GM23338 (cell line): ENCODE measurements around the gene NCKAP5. TPM values are rescaled to one million over a fixed set of nuclear protein-coding genes. Genes with fewer than 3 reads are reported as not detected.

Source experiments
- ATAC-seq: fragments of 200-7000 bp; cut with Tn5 transposase; 3 replicates; pipeline ENCODE4 v1.9.1; 2020
- DNase-seq: peaks from one replicate; pipeline ENCODE4 v3.0.0-alpha.2; 2015; ENCODE audit warnings: low spot score
- H2AFZ ChIP-seq: fragments of 200-600 bp; sonication (generic); 2 replicates; pipeline ENCODE4 v1.8.0; 2016; ENCODE audit warnings: antibody characterized with exemption, mild to moderate bottlenecking, moderate library complexity
- H3F3A ChIP-seq: fragments of 200-600 bp; sonication (generic); replicated peaks from 2 replicates; pipeline ENCODE4 v1.8.0; 2017; ENCODE audit warnings: antibody characterized with exemption, mixed run types, low read depth
- H3K27ac ChIP-seq: fragments of 200-600 bp; sonication (generic); 2 replicates; pipeline ENCODE4 v1.6.1; 2016; ENCODE audit warnings: low read depth
- H3K27me3 ChIP-seq: fragments of 200-600 bp; sonication (generic); 2 replicates; pipeline ENCODE4 v1.8.0; 2016; ENCODE audit warnings: mild to moderate bottlenecking, mixed run types, moderate library complexity; ENCODE audit not compliant: insufficient read depth
- H3K36me3 ChIP-seq: fragments of 200-600 bp; sonication (generic); 2 replicates; pipeline ENCODE4 v1.8.0; 2016; ENCODE audit warnings: mild to moderate bottlenecking; ENCODE audit not compliant: insufficient read depth
- H3K4me1 ChIP-seq: fragments of 200-600 bp; sonication (generic); 2 replicates; pipeline ENCODE4 v1.8.0; 2016; ENCODE audit warnings: mild to moderate bottlenecking, moderate library complexity; ENCODE audit not compliant: insufficient read depth
- H3K4me2 ChIP-seq: fragments of 200-600 bp; sonication (generic); 2 replicates; pipeline ENCODE4 v1.7.1; 2017; ENCODE audit warnings: mixed run types
- H3K4me3 ChIP-seq: fragments of 200-600 bp; sonication (generic); 2 replicates; pipeline ENCODE4 v1.6.1; 2016; ENCODE audit warnings: mixed run types
- H3K79me2 ChIP-seq: fragments of 200-600 bp; sonication (generic); replicated peaks from 2 replicates; pipeline ENCODE4 v1.8.0; 2017; ENCODE audit warnings: mild to moderate bottlenecking; ENCODE audit not compliant: insufficient read depth
- H3K9me2 ChIP-seq: fragments of 200-600 bp; sonication (generic); 2 replicates; pipeline ENCODE4 v1.8.0; 2017; ENCODE audit not compliant: insufficient read depth
- H4K20me1 ChIP-seq: fragments of 200-600 bp; sonication (generic); replicated peaks from 2 replicates; pipeline ENCODE4 v1.8.0; 2017; ENCODE audit warnings: mild to moderate bottlenecking; ENCODE audit not compliant: insufficient read depth
- H3K27ac Mint-ChIP-seq: 2 replicates; pipeline ENCODE4 v1.8.0; 2020; ENCODE audit warnings: inconsistent platforms, mild to moderate bottlenecking, moderate library complexity, mixed read lengths
- H3K27me3 Mint-ChIP-seq: 3 replicates; pipeline ENCODE4 v1.8.0; 2022; ENCODE audit warnings: low read depth, mild to moderate bottlenecking, moderate library complexity, mixed read lengths, inconsistent platforms; ENCODE audit not compliant: insufficient read depth, poor library complexity
- H3K36me3 Mint-ChIP-seq: 3 replicates; pipeline ENCODE4 v1.8.0; 2021; ENCODE audit warnings: low read depth, mild to moderate bottlenecking, inconsistent platforms, moderate library complexity, mixed read lengths
- H3K4me1 Mint-ChIP-seq: 3 replicates; pipeline ENCODE4 v1.8.0; 2020; ENCODE audit warnings: mild to moderate bottlenecking, inconsistent platforms, mixed read lengths
- H3K4me3 Mint-ChIP-seq: 3 replicates; pipeline ENCODE4 v1.8.0; 2021; ENCODE audit warnings: moderate library complexity, mild to moderate bottlenecking, inconsistent platforms, mixed read lengths
- H3K9me3 Mint-ChIP-seq: 3 replicates; pipeline ENCODE4 v1.8.0; 2020; ENCODE audit warnings: moderate library complexity, mild to moderate bottlenecking, inconsistent platforms, mixed read lengths
- CREB1 ChIP-seq: fragments of 250-450 bp; sonication (Bioruptor Pico); IDR thresholded peaks from 2 replicates; pipeline ENCODE4 v1.5.0; 2020; ENCODE audit warnings: low read depth, mild to moderate bottlenecking, moderate library complexity
- EZH2 ChIP-seq: fragments of 200-600 bp; sonication (generic); IDR thresholded peaks from one replicate; pipeline ENCODE4 v1.8.0; 2017; ENCODE audit warnings: antibody characterized with exemption, mild to moderate bottlenecking, low read depth; ENCODE audit not compliant: unreplicated experiment
- EZH2phosphoT487 ChIP-seq: fragments of 200-600 bp; sonication (generic); IDR thresholded peaks from one replicate; pipeline ENCODE4 v1.8.1; 2018; ENCODE audit warnings: antibody characterized with exemption; ENCODE audit not compliant: unreplicated experiment
- JUNB ChIP-seq: IDR thresholded peaks from one replicate; pipeline ENCODE4 v1.6.1; 2016; ENCODE audit warnings: antibody characterized with exemption; ENCODE audit not compliant: unreplicated experiment
- NANOG ChIP-seq: IDR thresholded peaks from 2 replicates; pipeline ENCODE4 v1.6.1; 2016; ENCODE audit warnings: antibody characterized with exemption, borderline replicate concordance
- POLR2AphosphoS5 ChIP-seq: IDR thresholded peaks from 2 replicates; pipeline ENCODE4 v1.6.1; 2016; ENCODE audit warnings: antibody characterized with exemption, low read depth
- STAT1 ChIP-seq: IDR thresholded peaks from one replicate; pipeline ENCODE4 v1.6.1; 2016; ENCODE audit warnings: antibody characterized with exemption; ENCODE audit not compliant: unreplicated experiment
- ZNF114 ChIP-seq: fragments of 250-450 bp; sonication (Bioruptor Pico); IDR thresholded peaks from 2 replicates; pipeline ENCODE4 v1.5.0; 2020; ENCODE audit warnings: mild to moderate bottlenecking, moderate library complexity
- ZNF331 ChIP-seq: fragments of 250-450 bp; sonication (Bioruptor Pico); IDR thresholded peaks from 2 replicates; pipeline ENCODE4 v1.5.0; 2020; ENCODE audit warnings: low read depth, mild to moderate bottlenecking, moderate library complexity
- polyA plus RNA-seq: library from polyadenylated mRNA; unstranded; fragments of >200 nt; fragmentation: Nextera tagmentation; extraction: Ambion mirVana; gene quantifications from 2 replicates; pipeline ENCODE4 v1.2.1, GENCODE V29; 2016
- total RNA-seq: library from RNA; depleted of rRNA; stranded (reverse); fragments of >200 nt; shearing (Covaris generic); gene quantifications from 2 replicates; pipeline ENCODE4 v1.2.3, GENCODE V29; 2014
- TF ChIP-seq, protein P1 (sequence below): IDR thresholded peaks from 2 replicates; pipeline ENCODE4 v1.6.1; 2016; ENCODE audit warnings: antibody characterized with exemption
- TF ChIP-seq, protein P2 (sequence below): IDR thresholded peaks from one replicate; pipeline ENCODE4 v1.6.1; 2018; ENCODE audit warnings: antibody characterized with exemption; ENCODE audit not compliant: unreplicated experiment
- TF ChIP-seq, protein P3 (sequence below), 2 experiments: fragments of 200-600 bp in 1 of 2; sonication (generic) in 1 of 2; conservative IDR thresholded peaks; 2 replicates each; pipeline versions ENCODE4 v1.5.1 to v1.6.1; 2016 to 2017; ENCODE audit warnings: antibody characterized with exemption in 2 of 2, low read depth in 2 of 2, mild to moderate bottlenecking in 2 of 2, moderate library complexity in 1 of 2
- TF ChIP-seq, protein P4 (sequence below): fragments of 250-450 bp; sonication (Bioruptor Pico); IDR thresholded peaks from 2 replicates; pipeline ENCODE4 v1.5.0; 2020; ENCODE audit warnings: mild to moderate bottlenecking, moderate library complexity

The NCKAP5 gene
- total and polyA plus RNA-seq, 2 experiments from 2014 or later: 0.34 to 0.73 TPM

DNA sequence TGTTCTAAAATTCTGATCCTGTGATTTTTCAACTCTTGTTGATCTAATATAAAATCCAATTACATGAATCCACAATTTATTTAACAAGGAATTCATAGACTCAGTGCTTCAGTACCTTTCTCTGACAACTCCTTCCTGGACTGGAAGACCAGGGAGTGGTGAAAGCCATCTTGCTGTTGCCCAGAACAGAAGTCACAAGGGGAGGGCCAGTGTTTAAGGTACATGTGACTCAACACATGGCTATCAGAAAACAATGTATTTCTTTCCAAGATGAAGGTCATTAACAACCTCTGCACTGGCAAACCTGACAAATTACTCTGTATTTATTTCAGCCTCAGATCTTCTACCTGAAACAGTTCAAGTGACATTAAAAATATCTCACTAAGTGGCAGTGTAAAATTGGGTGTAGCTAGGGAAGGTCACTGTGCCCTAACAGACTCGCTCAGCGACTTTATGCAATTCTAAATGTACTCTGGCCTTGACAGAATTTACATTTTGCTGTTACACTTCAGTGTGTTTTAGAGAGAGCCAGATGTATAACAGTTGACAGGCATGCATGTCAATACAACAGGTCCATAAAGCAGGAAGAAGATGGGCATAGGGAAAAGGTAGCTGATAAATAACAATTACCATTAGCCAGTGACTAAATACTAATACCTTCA is 75.4 kb downstream of the NCKAP5 start:
- ATAC-seq (no peak), DNase-seq (no peak)
- no peak overlapping the region for H2AFZ ChIP-seq
- H3K27me3 ChIP-seq: no peaks in the 10 kb centered on the region
- H4K20me1 ChIP-seq: no peaks in the 10 kb centered on the region
- no peaks in the 10 kb centered on the region for H3F3A ChIP-seq
- no peak overlapping the region for H3K4me2 ChIP-seq
- H3K36me3 ChIP-seq: no peaks in the 10 kb centered on the region
- Mint-ChIP-seq H3K27ac (no peak overlapping the region), H3K9me3 (no peaks in the 10 kb centered on the region), H3K4me3 (no peak overlapping the region), H3K4me1 (peaks cover 19% of the 10 kb centered on the region), H3K36me3 (no peaks in the 10 kb centered on the region), H3K27me3 (no peaks in the 10 kb centered on the region)
- H3K79me2 ChIP-seq: no peaks in the 10 kb centered on the region
- H3K9me2 ChIP-seq: no peaks in the 10 kb centered on the region
- TF ChIP-seq POLR2AphosphoS5: no peak
- TF ChIP-seq NANOG: no peak
- TF ChIP-seq, protein P1, sequence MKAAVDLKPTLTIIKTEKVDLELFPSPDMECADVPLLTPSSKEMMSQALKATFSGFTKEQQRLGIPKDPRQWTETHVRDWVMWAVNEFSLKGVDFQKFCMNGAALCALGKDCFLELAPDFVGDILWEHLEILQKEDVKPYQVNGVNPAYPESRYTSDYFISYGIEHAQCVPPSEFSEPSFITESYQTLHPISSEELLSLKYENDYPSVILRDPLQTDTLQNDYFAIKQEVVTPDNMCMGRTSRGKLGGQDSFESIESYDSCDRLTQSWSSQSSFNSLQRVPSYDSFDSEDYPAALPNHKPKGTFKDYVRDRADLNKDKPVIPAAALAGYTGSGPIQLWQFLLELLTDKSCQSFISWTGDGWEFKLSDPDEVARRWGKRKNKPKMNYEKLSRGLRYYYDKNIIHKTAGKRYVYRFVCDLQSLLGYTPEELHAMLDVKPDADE: no peak
- TF ChIP-seq STAT1: no peak
- TF ChIP-seq EZH2phosphoT487: no peak
- TF ChIP-seq, protein P2, sequence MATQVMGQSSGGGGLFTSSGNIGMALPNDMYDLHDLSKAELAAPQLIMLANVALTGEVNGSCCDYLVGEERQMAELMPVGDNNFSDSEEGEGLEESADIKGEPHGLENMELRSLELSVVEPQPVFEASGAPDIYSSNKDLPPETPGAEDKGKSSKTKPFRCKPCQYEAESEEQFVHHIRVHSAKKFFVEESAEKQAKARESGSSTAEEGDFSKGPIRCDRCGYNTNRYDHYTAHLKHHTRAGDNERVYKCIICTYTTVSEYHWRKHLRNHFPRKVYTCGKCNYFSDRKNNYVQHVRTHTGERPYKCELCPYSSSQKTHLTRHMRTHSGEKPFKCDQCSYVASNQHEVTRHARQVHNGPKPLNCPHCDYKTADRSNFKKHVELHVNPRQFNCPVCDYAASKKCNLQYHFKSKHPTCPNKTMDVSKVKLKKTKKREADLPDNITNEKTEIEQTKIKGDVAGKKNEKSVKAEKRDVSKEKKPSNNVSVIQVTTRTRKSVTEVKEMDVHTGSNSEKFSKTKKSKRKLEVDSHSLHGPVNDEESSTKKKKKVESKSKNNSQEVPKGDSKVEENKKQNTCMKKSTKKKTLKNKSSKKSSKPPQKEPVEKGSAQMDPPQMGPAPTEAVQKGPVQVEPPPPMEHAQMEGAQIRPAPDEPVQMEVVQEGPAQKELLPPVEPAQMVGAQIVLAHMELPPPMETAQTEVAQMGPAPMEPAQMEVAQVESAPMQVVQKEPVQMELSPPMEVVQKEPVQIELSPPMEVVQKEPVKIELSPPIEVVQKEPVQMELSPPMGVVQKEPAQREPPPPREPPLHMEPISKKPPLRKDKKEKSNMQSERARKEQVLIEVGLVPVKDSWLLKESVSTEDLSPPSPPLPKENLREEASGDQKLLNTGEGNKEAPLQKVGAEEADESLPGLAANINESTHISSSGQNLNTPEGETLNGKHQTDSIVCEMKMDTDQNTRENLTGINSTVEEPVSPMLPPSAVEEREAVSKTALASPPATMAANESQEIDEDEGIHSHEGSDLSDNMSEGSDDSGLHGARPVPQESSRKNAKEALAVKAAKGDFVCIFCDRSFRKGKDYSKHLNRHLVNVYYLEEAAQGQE: no peak
- TF ChIP-seq, protein P3, sequence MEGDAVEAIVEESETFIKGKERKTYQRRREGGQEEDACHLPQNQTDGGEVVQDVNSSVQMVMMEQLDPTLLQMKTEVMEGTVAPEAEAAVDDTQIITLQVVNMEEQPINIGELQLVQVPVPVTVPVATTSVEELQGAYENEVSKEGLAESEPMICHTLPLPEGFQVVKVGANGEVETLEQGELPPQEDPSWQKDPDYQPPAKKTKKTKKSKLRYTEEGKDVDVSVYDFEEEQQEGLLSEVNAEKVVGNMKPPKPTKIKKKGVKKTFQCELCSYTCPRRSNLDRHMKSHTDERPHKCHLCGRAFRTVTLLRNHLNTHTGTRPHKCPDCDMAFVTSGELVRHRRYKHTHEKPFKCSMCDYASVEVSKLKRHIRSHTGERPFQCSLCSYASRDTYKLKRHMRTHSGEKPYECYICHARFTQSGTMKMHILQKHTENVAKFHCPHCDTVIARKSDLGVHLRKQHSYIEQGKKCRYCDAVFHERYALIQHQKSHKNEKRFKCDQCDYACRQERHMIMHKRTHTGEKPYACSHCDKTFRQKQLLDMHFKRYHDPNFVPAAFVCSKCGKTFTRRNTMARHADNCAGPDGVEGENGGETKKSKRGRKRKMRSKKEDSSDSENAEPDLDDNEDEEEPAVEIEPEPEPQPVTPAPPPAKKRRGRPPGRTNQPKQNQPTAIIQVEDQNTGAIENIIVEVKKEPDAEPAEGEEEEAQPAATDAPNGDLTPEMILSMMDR (conservative IDR thresholded peaks at IDR 0.05; ENCODE audit: low read depth in 2 of 2): no peak
- no peak for TF ChIP-seq CREB1 (CRISPR knock-in tag)
- TF ChIP-seq, protein P4, sequence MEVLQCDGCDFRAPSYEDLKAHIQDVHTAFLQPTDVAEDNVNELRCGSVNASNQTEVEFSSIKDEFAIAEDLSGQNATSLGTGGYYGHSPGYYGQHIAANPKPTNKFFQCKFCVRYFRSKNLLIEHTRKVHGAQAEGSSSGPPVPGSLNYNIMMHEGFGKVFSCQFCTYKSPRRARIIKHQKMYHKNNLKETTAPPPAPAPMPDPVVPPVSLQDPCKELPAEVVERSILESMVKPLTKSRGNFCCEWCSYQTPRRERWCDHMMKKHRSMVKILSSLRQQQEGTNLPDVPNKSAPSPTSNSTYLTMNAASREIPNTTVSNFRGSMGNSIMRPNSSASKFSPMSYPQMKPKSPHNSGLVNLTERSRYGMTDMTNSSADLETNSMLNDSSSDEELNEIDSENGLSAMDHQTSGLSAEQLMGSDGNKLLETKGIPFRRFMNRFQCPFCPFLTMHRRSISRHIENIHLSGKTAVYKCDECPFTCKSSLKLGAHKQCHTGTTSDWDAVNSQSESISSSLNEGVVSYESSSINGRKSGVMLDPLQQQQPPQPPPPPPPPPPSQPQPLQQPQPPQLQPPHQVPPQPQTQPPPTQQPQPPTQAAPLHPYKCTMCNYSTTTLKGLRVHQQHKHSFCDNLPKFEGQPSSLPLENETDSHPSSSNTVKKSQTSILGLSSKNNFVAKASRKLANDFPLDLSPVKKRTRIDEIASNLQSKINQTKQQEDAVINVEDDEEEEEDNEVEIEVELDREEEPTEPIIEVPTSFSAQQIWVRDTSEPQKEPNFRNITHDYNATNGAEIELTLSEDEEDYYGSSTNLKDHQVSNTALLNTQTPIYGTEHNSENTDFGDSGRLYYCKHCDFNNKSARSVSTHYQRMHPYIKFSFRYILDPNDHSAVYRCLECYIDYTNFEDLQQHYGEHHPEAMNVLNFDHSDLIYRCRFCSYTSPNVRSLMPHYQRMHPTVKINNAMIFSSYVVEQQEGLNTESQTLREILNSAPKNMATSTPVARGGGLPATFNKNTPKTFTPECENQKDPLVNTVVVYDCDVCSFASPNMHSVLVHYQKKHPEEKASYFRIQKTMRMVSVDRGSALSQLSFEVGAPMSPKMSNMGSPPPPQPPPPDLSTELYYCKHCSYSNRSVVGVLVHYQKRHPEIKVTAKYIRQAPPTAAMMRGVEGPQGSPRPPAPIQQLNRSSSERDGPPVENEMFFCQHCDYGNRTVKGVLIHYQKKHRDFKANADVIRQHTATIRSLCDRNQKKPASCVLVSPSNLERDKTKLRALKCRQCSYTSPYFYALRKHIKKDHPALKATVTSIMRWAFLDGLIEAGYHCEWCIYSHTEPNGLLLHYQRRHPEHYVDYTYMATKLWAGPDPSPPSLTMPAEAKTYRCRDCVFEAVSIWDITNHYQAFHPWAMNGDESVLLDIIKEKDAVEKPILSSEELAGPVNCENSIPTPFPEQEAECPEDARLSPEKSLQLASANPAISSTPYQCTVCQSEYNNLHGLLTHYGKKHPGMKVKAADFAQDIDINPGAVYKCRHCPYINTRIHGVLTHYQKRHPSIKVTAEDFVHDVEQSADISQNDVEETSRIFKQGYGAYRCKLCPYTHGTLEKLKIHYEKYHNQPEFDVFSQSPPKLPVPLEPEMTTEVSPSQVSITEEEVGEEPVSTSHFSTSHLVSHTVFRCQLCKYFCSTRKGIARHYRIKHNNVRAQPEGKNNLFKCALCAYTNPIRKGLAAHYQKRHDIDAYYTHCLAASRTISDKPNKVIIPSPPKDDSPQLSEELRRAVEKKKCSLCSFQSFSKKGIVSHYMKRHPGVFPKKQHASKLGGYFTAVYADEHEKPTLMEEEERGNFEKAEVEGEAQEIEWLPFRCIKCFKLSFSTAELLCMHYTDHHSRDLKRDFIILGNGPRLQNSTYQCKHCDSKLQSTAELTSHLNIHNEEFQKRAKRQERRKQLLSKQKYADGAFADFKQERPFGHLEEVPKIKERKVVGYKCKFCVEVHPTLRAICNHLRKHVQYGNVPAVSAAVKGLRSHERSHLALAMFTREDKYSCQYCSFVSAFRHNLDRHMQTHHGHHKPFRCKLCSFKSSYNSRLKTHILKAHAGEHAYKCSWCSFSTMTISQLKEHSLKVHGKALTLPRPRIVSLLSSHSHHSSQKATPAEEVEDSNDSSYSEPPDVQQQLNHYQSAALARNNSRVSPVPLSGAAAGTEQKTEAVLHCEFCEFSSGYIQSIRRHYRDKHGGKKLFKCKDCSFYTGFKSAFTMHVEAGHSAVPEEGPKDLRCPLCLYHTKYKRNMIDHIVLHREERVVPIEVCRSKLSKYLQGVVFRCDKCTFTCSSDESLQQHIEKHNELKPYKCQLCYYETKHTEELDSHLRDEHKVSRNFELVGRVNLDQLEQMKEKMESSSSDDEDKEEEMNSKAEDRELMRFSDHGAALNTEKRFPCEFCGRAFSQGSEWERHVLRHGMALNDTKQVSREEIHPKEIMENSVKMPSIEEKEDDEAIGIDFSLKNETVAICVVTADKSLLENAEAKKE (CRISPR knock-in tag): no peak
- no peak for TF ChIP-seq ZNF114 (CRISPR knock-in tag)
- TF ChIP-seq EZH2: no peak
- no peak for TF ChIP-seq JUNB
- no peak for TF ChIP-seq ZNF331 (CRISPR knock-in tag)
- no peak overlapping the region for H3K4me3 ChIP-seq
- no peak overlapping the region for H3K27ac ChIP-seq
- peaks cover 10% of the 10 kb centered on the region; the same call in 1 of the 2 replicates for H3K4me1 ChIP-seq
